ENCODE data around the gene WDR83. TPM values are rescaled to one million over a fixed set of nuclear protein-coding genes. Genes with fewer than 3 reads are reported as not detected.
"Not testable (repeated sequence)": the region's sequence is repeated elsewhere in the genome, so short reads cannot be mapped to it uniquely, and the experiment has no call there.

The WDR83 gene
- total and polyA plus RNA-seq, 4 donors: 7.9 to 15.8 (median 11.8) TPM

DNA sequence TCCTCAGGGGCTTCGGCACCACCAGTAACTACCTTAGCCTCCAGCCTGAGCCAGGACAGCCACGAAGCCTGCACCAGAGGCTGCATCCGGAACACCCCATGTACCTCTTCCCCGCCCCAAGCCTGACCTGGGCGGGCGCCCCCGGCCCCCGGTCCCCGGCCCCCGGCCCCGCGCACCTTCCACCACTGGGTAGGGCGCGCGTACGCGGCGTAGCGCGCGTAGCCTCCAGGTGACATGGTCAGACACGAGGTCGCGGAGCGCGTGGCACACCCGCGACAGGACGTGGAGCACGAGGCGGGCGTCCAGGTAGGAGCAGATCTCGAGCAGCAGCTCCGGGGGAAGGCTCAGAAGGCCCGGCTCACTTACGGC is 29.4 kb downstream of the WDR83 start:
- peak overlapping the region in 1 of 2 donors; percentile 80 for H3K27ac ChIP-seq (ENCODE audit: low read depth in 1 of 2, low read length in 1 of 2)
- H3K27me3 ChIP-seq (ENCODE audit: control insufficient read depth in 3 of 3, insufficient read depth in 3 of 3, low read length in 2 of 3): no peaks in the 10 kb centered on the region

DNA sequence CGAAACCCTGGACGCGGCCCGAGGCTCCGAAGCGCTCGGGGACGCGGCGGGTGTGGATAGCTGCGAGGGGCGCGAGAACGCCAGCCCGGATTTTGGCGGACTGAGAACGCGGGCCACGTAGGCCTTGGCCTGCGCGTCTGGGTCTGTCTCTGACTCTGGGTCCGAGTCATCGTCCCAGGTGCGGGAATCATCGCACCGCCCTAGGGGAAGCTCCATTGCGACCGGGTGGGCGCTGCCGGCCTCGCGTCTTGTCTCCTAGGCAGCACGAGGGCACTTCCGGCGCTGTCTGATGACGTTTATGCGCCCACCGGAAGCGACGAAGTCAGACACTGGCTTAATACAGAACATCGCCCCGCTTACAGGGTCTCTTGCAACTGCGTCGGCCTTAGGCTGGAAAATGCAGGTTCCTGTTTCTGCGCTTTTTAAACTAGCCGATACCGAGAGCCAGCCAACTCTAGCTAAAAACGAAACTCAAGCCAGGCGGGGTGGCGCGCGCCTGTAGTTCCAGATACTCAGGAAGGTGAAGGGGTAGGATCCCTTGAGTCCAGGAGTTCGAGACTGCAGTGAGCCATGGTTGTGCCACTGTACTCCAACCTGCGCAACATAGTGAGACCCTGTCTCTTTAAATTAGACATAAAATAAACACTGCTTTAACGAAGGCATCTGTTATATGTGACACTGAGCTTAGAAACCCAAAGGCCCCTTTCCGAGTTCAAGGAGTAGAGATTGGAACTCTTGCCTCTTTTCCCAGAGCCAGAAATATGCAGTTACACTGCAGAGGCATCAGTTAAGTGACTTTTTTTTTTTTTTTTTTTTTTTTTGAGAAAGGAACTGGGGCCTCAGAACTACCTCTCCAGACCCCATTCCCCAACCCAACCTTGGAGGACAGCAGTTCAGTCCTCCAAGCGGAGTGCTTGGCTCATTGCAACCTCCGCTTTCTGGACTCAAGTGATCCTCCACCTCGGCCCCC is 30.0 kb downstream of the WDR83 start, which contains the start of gene FBXW9:
FBXW9 (minus strand) TSS at position 266 of the 970 bp plus-strand sequence; CDS start at position 216, 50 bp downstream.
- peak; percentile 97 to 98 (median 98) for DNase-seq
- ATAC-seq (ENCODE audit: insufficient read depth, low FRiP score): peak; percentile 88
- peak within 1 kb of the TSS; percentile 80 to 89 for H3K27ac ChIP-seq (ENCODE audit: low read depth in 1 of 2, low read length in 1 of 2)
- H3K4me1 ChIP-seq (ENCODE audit: control insufficient read depth in 5 of 5, insufficient read depth in 5 of 5, low read length in 5 of 5): peaks cover 0 to 9% (median 3%) of the 10 kb centered on the region in 5 donors
- H3K36me3 ChIP-seq (ENCODE audit: control insufficient read depth in 4 of 4, insufficient read depth in 4 of 4, low read length in 4 of 4): peaks cover 4 to 21% (median 7%) of the 10 kb centered on the region in 4 donors
- WGBS, 2 donors: 6 to 7% methylated on average over 54 to 59 of the region's 59 CpGs
- peak within 1 kb of the TSS; percentile 92 for H3K4me3 ChIP-seq
- H3K27me3 ChIP-seq (ENCODE audit: control insufficient read depth in 3 of 3, insufficient read depth in 3 of 3, low read length in 2 of 3): no peaks in the 10 kb centered on the region
- peak within 1 kb of the TSS; percentile 76 to 89 for H3K9ac ChIP-seq (ENCODE audit: insufficient read depth in 1 of 2, low read length in 2 of 2)
- TF ChIP-seq, protein P1, sequence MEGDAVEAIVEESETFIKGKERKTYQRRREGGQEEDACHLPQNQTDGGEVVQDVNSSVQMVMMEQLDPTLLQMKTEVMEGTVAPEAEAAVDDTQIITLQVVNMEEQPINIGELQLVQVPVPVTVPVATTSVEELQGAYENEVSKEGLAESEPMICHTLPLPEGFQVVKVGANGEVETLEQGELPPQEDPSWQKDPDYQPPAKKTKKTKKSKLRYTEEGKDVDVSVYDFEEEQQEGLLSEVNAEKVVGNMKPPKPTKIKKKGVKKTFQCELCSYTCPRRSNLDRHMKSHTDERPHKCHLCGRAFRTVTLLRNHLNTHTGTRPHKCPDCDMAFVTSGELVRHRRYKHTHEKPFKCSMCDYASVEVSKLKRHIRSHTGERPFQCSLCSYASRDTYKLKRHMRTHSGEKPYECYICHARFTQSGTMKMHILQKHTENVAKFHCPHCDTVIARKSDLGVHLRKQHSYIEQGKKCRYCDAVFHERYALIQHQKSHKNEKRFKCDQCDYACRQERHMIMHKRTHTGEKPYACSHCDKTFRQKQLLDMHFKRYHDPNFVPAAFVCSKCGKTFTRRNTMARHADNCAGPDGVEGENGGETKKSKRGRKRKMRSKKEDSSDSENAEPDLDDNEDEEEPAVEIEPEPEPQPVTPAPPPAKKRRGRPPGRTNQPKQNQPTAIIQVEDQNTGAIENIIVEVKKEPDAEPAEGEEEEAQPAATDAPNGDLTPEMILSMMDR (IDR thresholded peaks at IDR 0.05; ENCODE audit: control extremely low read depth, extremely low read depth): no peak
- no peaks in the 10 kb centered on the region for H3K9me3 ChIP-seq (ENCODE audit: control insufficient read depth in 4 of 4, insufficient read depth in 3 of 4, low read length in 3 of 4)

More for the DNA sequence above, 29.4 kb downstream of the WDR83 start:
- TF ChIP-seq, protein P1 (IDR thresholded peaks at IDR 0.05; ENCODE audit: control extremely low read depth, extremely low read depth): no peak
- ATAC-seq (ENCODE audit: insufficient read depth, low FRiP score): peak; percentile 3
- no peaks in the 10 kb centered on the region for H3K9me3 ChIP-seq (ENCODE audit: control insufficient read depth in 4 of 4, insufficient read depth in 3 of 4, low read length in 3 of 4)
- H3K4me3 ChIP-seq: peak overlapping the region; percentile 92
- H3K9ac ChIP-seq (ENCODE audit: insufficient read depth in 1 of 2, low read length in 2 of 2): no peak overlapping the region
- DNase-seq: no peak
- 4% methylated on average over 36 of the region's 36 CpGs for WGBS, 2 donors
- peaks cover 1 to 17% (median 5%) of the 10 kb centered on the region in 4 donors for H3K36me3 ChIP-seq (ENCODE audit: control insufficient read depth in 4 of 4, insufficient read depth in 4 of 4, low read length in 4 of 4)
- H3K4me1 ChIP-seq (ENCODE audit: control insufficient read depth in 5 of 5, insufficient read depth in 5 of 5, low read length in 5 of 5): peaks cover 0 to 9% (median 3%) of the 10 kb centered on the region in 5 donors

DNA sequence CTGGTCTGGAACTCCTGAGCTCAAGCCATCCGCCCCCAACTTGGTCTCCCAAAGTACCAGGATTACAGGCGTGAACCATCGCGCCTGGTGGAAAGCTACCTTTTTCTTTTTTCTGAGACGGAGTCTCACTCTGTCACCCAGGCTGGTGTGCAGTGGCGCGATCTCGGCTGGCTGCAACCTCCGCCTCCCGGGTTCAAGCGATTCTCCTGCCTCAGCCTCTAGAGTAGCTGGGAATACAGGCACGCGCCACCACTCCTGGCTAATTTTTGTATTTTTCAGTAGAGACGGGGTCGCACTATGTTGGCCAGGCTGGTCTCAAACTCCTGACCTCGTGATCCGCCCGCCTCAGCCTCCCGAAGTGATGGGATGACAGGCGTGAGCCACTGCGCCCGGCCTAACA is 30.8 kb downstream of the WDR83 start:
- H3K9me3 ChIP-seq (ENCODE audit: control insufficient read depth in 4 of 4, insufficient read depth in 3 of 4, low read length in 3 of 4); ATAC-seq (ENCODE audit: insufficient read depth, low FRiP score); H3K9ac ChIP-seq (ENCODE audit: insufficient read depth in 1 of 2, low read length in 2 of 2); H3K4me3 ChIP-seq; H3K27ac ChIP-seq (ENCODE audit: low read depth in 1 of 2, low read length in 1 of 2); DNase-seq; H3K27me3 ChIP-seq (ENCODE audit: control insufficient read depth in 3 of 3, insufficient read depth in 3 of 3, low read length in 2 of 3); H3K4me1 ChIP-seq (ENCODE audit: control insufficient read depth in 5 of 5, insufficient read depth in 5 of 5, low read length in 5 of 5): not testable (repeated sequence)
- WGBS, 2 donors: 96 to 98% methylated on average over 22 of the region's 22 CpGs
- peaks cover 4 to 25% (median 11%) of the 10 kb centered on the region in 4 donors for H3K36me3 ChIP-seq (ENCODE audit: control insufficient read depth in 4 of 4, insufficient read depth in 4 of 4, low read length in 4 of 4)

DNA sequence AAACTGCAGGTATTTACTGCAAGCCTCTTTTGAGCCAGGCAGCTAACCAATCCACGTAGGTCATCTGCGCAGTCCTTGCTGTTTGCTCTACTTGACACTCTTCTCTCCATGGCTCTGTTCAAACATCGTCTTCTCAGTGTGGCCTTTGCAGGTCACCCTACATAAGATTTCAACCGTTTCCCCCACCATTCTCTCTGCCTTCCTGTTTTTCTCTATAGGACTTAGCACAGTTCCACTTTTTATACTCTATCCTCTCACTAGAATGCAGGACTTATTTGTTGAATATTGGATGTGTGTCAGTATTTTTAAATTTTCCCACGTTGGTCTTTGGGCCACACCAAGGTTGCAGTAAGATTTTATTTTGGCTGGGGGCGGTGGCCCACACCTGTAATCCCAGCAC is 31.5 kb downstream of the WDR83 start:
- Histone ChIP-seq H3K27me3 (ENCODE audit: control insufficient read depth in 3 of 3, insufficient read depth in 3 of 3, low read length in 2 of 3) (no peaks in the 10 kb centered on the region), H3K36me3 (ENCODE audit: control insufficient read depth in 4 of 4, insufficient read depth in 4 of 4, low read length in 4 of 4) (peaks cover 9 to 29% (median 15%) of the 10 kb centered on the region in 4 donors), H3K9ac (ENCODE audit: insufficient read depth in 1 of 2, low read length in 2 of 2) (no peak overlapping the region), H3K4me1 (ENCODE audit: control insufficient read depth in 5 of 5, insufficient read depth in 5 of 5, low read length in 5 of 5) (peaks cover 0 to 9% (median 3%) of the 10 kb centered on the region in 5 donors), H3K9me3 (ENCODE audit: control insufficient read depth in 4 of 4, insufficient read depth in 3 of 4, low read length in 3 of 4) (no peaks in the 10 kb centered on the region), H3K27ac (ENCODE audit: low read depth in 1 of 2, low read length in 1 of 2) (no peak overlapping the region), H3K4me3 (no peak overlapping the region)
- no peak for ATAC-seq (ENCODE audit: insufficient read depth, low FRiP score)
- no peak for DNase-seq
- TF ChIP-seq, protein P1 (IDR thresholded peaks at IDR 0.05; ENCODE audit: control extremely low read depth, extremely low read depth): no peak
- WGBS, 2 donors: 60 to 72% methylated on average over 6 of the region's 6 CpGs
